H9 (cell line): ENCODE results near the gene TMEM106B. TPM values are rescaled to one million over a fixed set of nuclear protein-coding genes. Genes with fewer than 3 reads are reported as not detected.

Source experiments
- DNase-seq: peaks from one replicate; pipeline ENCODE4 v3.0.0-alpha.2; 2017
- H2AFZ ChIP-seq: one replicate; pipeline ENCODE4 v1.6.1; 2013; ENCODE audit warnings: mild to moderate bottlenecking, low read length, control low read depth, moderate library complexity
- H2AK5ac ChIP-seq: 2 replicates; pipeline ENCODE4 v1.6.1; 2013; ENCODE audit warnings: low read length, control low read depth, mixed read lengths; ENCODE audit not compliant: insufficient read length
- H2BK120ac ChIP-seq: one replicate; pipeline ENCODE4 v1.6.1; 2013; ENCODE audit warnings: low read depth, mild to moderate bottlenecking, low read length, control low read depth, inconsistent platforms; ENCODE audit not compliant: poor library complexity, severe bottlenecking
- H2BK12ac ChIP-seq: 2 replicates; pipeline ENCODE4 v1.6.1; 2013; ENCODE audit warnings: low read length, control low read depth, mixed read lengths, low read depth; ENCODE audit not compliant: insufficient read length
- H2BK15ac ChIP-seq: 2 replicates; pipeline ENCODE4 v1.6.1; 2013; ENCODE audit warnings: low read depth, low read length, control low read depth
- H2BK20ac ChIP-seq: one replicate; pipeline ENCODE4 v1.6.1; 2013; ENCODE audit warnings: low read depth, mild to moderate bottlenecking, low read length, control low read depth, inconsistent platforms; ENCODE audit not compliant: poor library complexity, severe bottlenecking
- H2BK5ac ChIP-seq: 2 replicates; pipeline ENCODE4 v1.6.1; 2013; ENCODE audit warnings: low read length, control low read depth, mixed read lengths; ENCODE audit not compliant: insufficient read length
- H3K14ac ChIP-seq: 2 replicates; pipeline ENCODE4 v1.6.1; 2013; ENCODE audit warnings: low read length, control low read depth; ENCODE audit not compliant: insufficient read depth
- H3K18ac ChIP-seq: 2 replicates; pipeline ENCODE4 v1.6.1; 2013; ENCODE audit warnings: low read depth, mild to moderate bottlenecking, mixed read lengths, low read length, control low read depth; ENCODE audit not compliant: insufficient read length
- H3K23ac ChIP-seq: 2 replicates; pipeline ENCODE4 v1.6.1; 2013; ENCODE audit warnings: low read length, control low read depth, mixed read lengths, low read depth; ENCODE audit not compliant: insufficient read length
- H3K23me2 ChIP-seq: 2 replicates; pipeline ENCODE4 v1.6.1; 2013; ENCODE audit warnings: low read depth, mild to moderate bottlenecking, mixed read lengths, low read length, control low read depth; ENCODE audit not compliant: insufficient read length, poor library complexity, severe bottlenecking
- H3K27ac ChIP-seq: 2 replicates; pipeline ENCODE4 v1.5.1; 2013; ENCODE audit warnings: low read length, control low read depth, mixed read lengths, low read depth; ENCODE audit not compliant: insufficient read length
- H3K27me3 ChIP-seq: 2 replicates; pipeline ENCODE4 v1.6.1; 2013; ENCODE audit warnings: low read length, control low read depth, inconsistent platforms; ENCODE audit not compliant: insufficient read depth
- H3K4ac ChIP-seq: 2 replicates; pipeline ENCODE4 v1.6.1; 2013; ENCODE audit warnings: low read depth, mild to moderate bottlenecking, control low read depth, inconsistent platforms, low read length, moderate library complexity
- H3K4me1 ChIP-seq: 2 replicates; pipeline ENCODE4 v1.6.1; 2013; ENCODE audit warnings: low read length, control low read depth, inconsistent platforms; ENCODE audit not compliant: insufficient read depth
- H3K4me2 ChIP-seq: 2 replicates; pipeline ENCODE4 v1.6.1; 2013; ENCODE audit warnings: low read length, control low read depth, mixed read lengths; ENCODE audit not compliant: insufficient read length, insufficient read depth
- H3K56ac ChIP-seq: 2 replicates; pipeline ENCODE4 v1.6.1; 2013; ENCODE audit warnings: low read depth, mild to moderate bottlenecking, mixed read lengths, low read length, control low read depth; ENCODE audit not compliant: insufficient read length
- H3K79me1 ChIP-seq: 2 replicates; pipeline ENCODE4 v1.6.1; 2013; ENCODE audit warnings: low read depth, mild to moderate bottlenecking, moderate library complexity, low read length, control low read depth, inconsistent platforms; ENCODE audit not compliant: insufficient read depth, poor library complexity, severe bottlenecking
- H3K79me2 ChIP-seq: 2 replicates; pipeline ENCODE4 v1.6.1; 2013; ENCODE audit warnings: low read length, control low read depth, inconsistent platforms; ENCODE audit not compliant: insufficient read depth
- H3K9ac ChIP-seq: 2 replicates; pipeline ENCODE4 v1.6.1; 2013; ENCODE audit warnings: low read length, control low read depth, mixed read lengths; ENCODE audit not compliant: insufficient read length; ENCODE audit errors: extremely low read depth
- H3K9me3 ChIP-seq: one replicate; pipeline ENCODE4 v1.6.1; 2013; ENCODE audit warnings: low read depth, low read length, inconsistent platforms; ENCODE audit not compliant: control insufficient read depth
- H3T11ph ChIP-seq: one replicate; pipeline ENCODE4 v1.6.1; 2013; ENCODE audit warnings: mild to moderate bottlenecking, low read length, control low read depth, inconsistent platforms
- H4K20me1 ChIP-seq: one replicate; pipeline ENCODE4 v1.6.1; 2013; ENCODE audit not compliant: control insufficient read depth, insufficient read length, insufficient read depth
- H4K5ac ChIP-seq: 2 replicates; pipeline ENCODE4 v1.6.1; 2013; ENCODE audit warnings: low read depth, mild to moderate bottlenecking, mixed read lengths, low read length, control low read depth; ENCODE audit not compliant: insufficient read length
- H4K8ac ChIP-seq: replicated peaks from 2 replicates; pipeline ENCODE4 v1.6.1; 2013; ENCODE audit warnings: low read length, control low read depth, mixed read lengths, low read depth; ENCODE audit not compliant: insufficient read length
- H4K91ac ChIP-seq: 2 replicates; pipeline ENCODE4 v1.6.1; 2013; ENCODE audit warnings: low read depth, mild to moderate bottlenecking, moderate library complexity, mixed read lengths, low read length, control low read depth; ENCODE audit not compliant: insufficient read length
- H3K27ac Mint-ChIP-seq, 3 experiments: 2 replicates in 2 of 3; 3 replicates in 1 of 3; pipeline ENCODE4 v1.8.0; 2020 to 2021; ENCODE audit warnings: mixed read lengths in 3 of 3, mild to moderate bottlenecking in 1 of 3, moderate library complexity in 1 of 3
- H3K27me3 Mint-ChIP-seq: 2 replicates; pipeline ENCODE4 v1.8.0; 2021; ENCODE audit warnings: low read depth, mild to moderate bottlenecking, moderate library complexity, mixed read lengths
- H3K36me3 Mint-ChIP-seq, 3 experiments: 2 replicates in 2 of 3; 3 replicates in 1 of 3; pipeline ENCODE4 v1.8.0; 2020 to 2021; ENCODE audit warnings: low read depth in 3 of 3, mixed read lengths in 3 of 3; ENCODE audit not compliant: insufficient read depth in 1 of 3
- H3K4me1 Mint-ChIP-seq, 2 experiments: 2 replicates each; pipeline ENCODE4 v1.8.0; 2020; ENCODE audit warnings: mixed read lengths in 2 of 2
- H3K4me3 Mint-ChIP-seq, 2 experiments: 2 replicates in 1 of 2; 3 replicates in 1 of 2; pipeline ENCODE4 v1.8.0; 2020 to 2021; ENCODE audit warnings: mild to moderate bottlenecking in 2 of 2, mixed read lengths in 2 of 2, moderate library complexity in 1 of 2
- H3K9me3 Mint-ChIP-seq, 2 experiments: 2 replicates in 1 of 2; 3 replicates in 1 of 2; pipeline ENCODE4 v1.8.0; 2020; ENCODE audit warnings: mild to moderate bottlenecking in 2 of 2, mixed read lengths in 2 of 2, moderate library complexity in 1 of 2
- CTCF ChIP-seq: fragments of 200-600 bp; sonication (generic); conservative IDR thresholded peaks from 3 replicates; pipeline ENCODE4 v1.8.0; 2021; ENCODE audit warnings: antibody characterized with exemption, mild to moderate bottlenecking
- WGBS: extraction: QIAGEN DNeasy Blood & Tissue Kit; methylation state at CpG from one replicate; pipeline ENCODE4 v1.1.7; 2013; ENCODE audit warnings: missing lambda C conversion rate, low lambda C conversion rate, mixed read lengths; ENCODE audit not compliant: insufficient read length; ENCODE audit errors: extremely low coverage; 5-methylcytosine and 5-hydroxymethylcytosine counted together
- total RNA-seq: library from RNA; stranded (reverse); gene quantifications from 2 replicates; pipeline ENCODE4 v1.2.1, GENCODE V29; 2021

TMEM106B gene
- total RNA-seq, 1 experiment from 2014 or later, result 28.4 TPM

- Histone ChIP-seq H3K27ac (no peak overlapping the region), H4K91ac (no peak overlapping the region), H3K23ac (no peak overlapping the region), H3K4me1 (no peaks in the 10 kb centered on the region), H3K56ac (no peak overlapping the region), H3K27me3 (no peaks in the 10 kb centered on the region), H2BK120ac (no peak overlapping the region), H2AK5ac (no peak overlapping the region), H2BK5ac (no peak overlapping the region), H2AFZ (no peak overlapping the region), H4K5ac (no peak overlapping the region), H2BK15ac (no peak overlapping the region), H3K79me1 (no peaks in the 10 kb centered on the region), H3K4ac (no peak overlapping the region), H3K4me2 (no peak overlapping the region), H3K9ac (no peak overlapping the region), H2BK20ac (no peak overlapping the region), H4K20me1 (no peaks in the 10 kb centered on the region), H3T11ph (no peak overlapping the region), H2BK12ac (no peak overlapping the region), H3K79me2 (no peaks in the 10 kb centered on the region), H3K9me3 (no peaks in the 10 kb centered on the region), H3K18ac (no peak overlapping the region), H3K14ac (no peak overlapping the region), H4K8ac (no peak overlapping the region), H3K23me2 (no peaks in the 10 kb centered on the region)
- H3K27me3 Mint-ChIP-seq, result no peaks in the 10 kb centered on the region
- H3K36me3 Mint-ChIP-seq, result peaks cover 0 to 6% (median 2%) of the 10 kb centered on the region in 3 experiments; a peak in 3 of 7 replicates
- H3K4me3 Mint-ChIP-seq, result no peak overlapping the region
- peaks cover 3 to 4% of the 10 kb centered on the region in 2 experiments; a peak in 4 of 5 replicates for H3K9me3 Mint-ChIP-seq
- TF ChIP-seq CTCF, result no peak
- H3K4me1 Mint-ChIP-seq, result no peaks in the 10 kb centered on the region; a peak in 1 of 4 replicates
- DNase-seq, result no peak
- no peak overlapping the region for H3K27ac Mint-ChIP-seq
- no CpG with 5 or more reads among the region's 2 CpGs for WGBS
Measured at GRCh38 chr7:12173671-12174070, 37.4 kb upstream of the TMEM106B start.
